GM12878 (cell line): ENCODE measurements around the gene GUCY1B1. TPM values are rescaled to one million over a fixed set of nuclear protein-coding genes. Genes with fewer than 3 reads are reported as not detected.

Source experiments
- ATAC-seq: fragments of 200-7000 bp; cut with Tn5 transposase; 3 replicates; pipeline ENCODE4 v1.9.1; 2020; ENCODE audit warnings: mild to moderate bottlenecking, moderate library complexity
- Bru-seq: library from RNA; stranded (reverse); fragments of 400-500 nt; gene quantifications from one replicate; lab custom pipeline; 2021; lab: Mats Ljungman, UMichigan
- BruChase-seq, 2 experiments: library from RNA; stranded (reverse); fragments of 400-500 nt; gene quantifications; one replicate each; lab custom pipeline; 2021; lab: Mats Ljungman, UMichigan
- BruUV-seq: library from RNA; stranded (reverse); fragments of 400-500 nt; replicated peaks from 2 replicates; lab custom pipeline; 2021; lab: Mats Ljungman, UMichigan
- CTCF ChIA-PET: fragments of 300-600 bp; sonication (Branson Sonifier 250); formaldehyde crosslinking; extraction: SDS; loops from one replicate; lab custom pipeline; 2021; ENCODE audit warnings: inconsistent platforms; lab: Yijun Ruan, JAX
- POLR2A ChIA-PET: fragments of 350-600 bp; formaldehyde crosslinking; extraction: SDS; loops from one replicate; lab custom pipeline; 2021; ENCODE audit warnings: inconsistent platforms; lab: Charles Lee
- RAD21 ChIA-PET: fragments of 300-600 bp; sonication (Branson Sonifier 250); formaldehyde crosslinking; loops from one replicate; lab custom pipeline; 2023; ENCODE audit warnings: antibody characterized with exemption; ENCODE audit not compliant: unreplicated experiment; lab: Charles Lee
- SMC1A ChIA-PET: fragments of 300-600 bp; sonication (Branson Sonifier 250); formaldehyde crosslinking; loops from one replicate; lab custom pipeline; 2023; ENCODE audit not compliant: unreplicated experiment, uncharacterized antibody; lab: Charles Lee
- DNase-seq: peaks from one replicate; pipeline ENCODE4 v3.0.0-alpha.2; 2011; ENCODE audit warnings: low read depth, low spot score
- FAIRE-seq: peaks from 3 replicates; lab custom pipeline; 2011; peaks lifted over from hg19 to GRCh38; lab: Jason Lieb, UNC
- H2AFZ ChIP-seq: 2 replicates; pipeline ENCODE4 v1.6.0; 2011; ENCODE audit warnings: low read depth, low read length, control low read depth; ENCODE audit not compliant: control insufficient read depth
- H3K27ac ChIP-seq: 2 replicates; pipeline ENCODE4 v1.5.1; 2011; ENCODE audit warnings: control low read depth; ENCODE audit not compliant: control insufficient read depth, insufficient read depth
- H3K27me3 ChIP-seq, 2 experiments: replicated peaks in 1 of 2; 2 replicates each; pipeline versions ENCODE4 v1.6.0 to v1.6.1; 2011; ENCODE audit warnings: low read length in 1 of 2; ENCODE audit not compliant: control insufficient read depth in 2 of 2, insufficient read depth in 2 of 2
- H3K36me3 ChIP-seq, 2 experiments: 2 replicates each; pipeline ENCODE4 v1.5.1; 2011; ENCODE audit warnings: low read length in 1 of 2; ENCODE audit not compliant: control insufficient read depth in 2 of 2, insufficient read depth in 2 of 2
- H3K4me1 ChIP-seq: 2 replicates; pipeline ENCODE4 v1.6.1; 2011; ENCODE audit warnings: mild to moderate bottlenecking, low read length, moderate library complexity, mixed read lengths; ENCODE audit not compliant: control insufficient read depth, insufficient read depth
- H3K4me2 ChIP-seq: 2 replicates; pipeline ENCODE4 v1.6.0; 2011; ENCODE audit warnings: control low read depth; ENCODE audit not compliant: control insufficient read depth, insufficient read depth
- H3K4me3 ChIP-seq: fragments of 200-600 bp; sonication (generic); 2 replicates; pipeline ENCODE4 v1.5.1; 2016
- H3K79me2 ChIP-seq: 2 replicates; pipeline ENCODE4 v1.6.0; 2011; ENCODE audit warnings: low read length; ENCODE audit not compliant: control insufficient read depth, insufficient read depth
- H3K9ac ChIP-seq: 2 replicates; pipeline ENCODE4 v1.8.0; 2011; ENCODE audit warnings: low read length, control low read depth, mixed read lengths; ENCODE audit not compliant: control insufficient read depth, insufficient read depth
- H3K9me3 ChIP-seq: replicated peaks from 3 replicates; pipeline ENCODE4 v1.5.1; 2011; ENCODE audit warnings: mild to moderate bottlenecking, low read length; ENCODE audit not compliant: control insufficient read depth, insufficient read depth
- H4K20me1 ChIP-seq: 2 replicates; pipeline ENCODE4 v1.6.0; 2011; ENCODE audit not compliant: control insufficient read depth, insufficient read depth
- ASH2L ChIP-seq: fragments of 300-600, 200-600 bp; sonication (generic); IDR thresholded peaks from 2 replicates; pipeline ENCODE4 v1.6.1; 2017; ENCODE audit warnings: low read depth, mild to moderate bottlenecking, borderline replicate concordance
- CBFB ChIP-seq: IDR thresholded peaks from 2 replicates; pipeline ENCODE4 v1.6.1; 2016; ENCODE audit warnings: antibody characterized with exemption, low read depth
- GABPA ChIP-seq: IDR thresholded peaks from 2 replicates; pipeline ENCODE4 v1.6.1; 2014; ENCODE audit warnings: antibody characterized with exemption, low read depth, mild to moderate bottlenecking, inconsistent platforms
- MXI1 ChIP-seq: fragments of 150-350 bp; IDR thresholded peaks from 2 replicates; pipeline ENCODE4 v1.6.1; 2011; ENCODE audit warnings: low read depth, mild to moderate bottlenecking, inconsistent platforms, low read length, improper control_type of control experiment
- PAX5 ChIP-seq: IDR thresholded peaks from 2 replicates; pipeline ENCODE4 v1.6.1; 2011; ENCODE audit warnings: low read depth, low read length, borderline replicate concordance
- PML ChIP-seq: IDR thresholded peaks from 2 replicates; pipeline ENCODE4 v1.6.1; 2012; ENCODE audit warnings: low read length, inconsistent platforms
- RCOR1 ChIP-seq: conservative IDR thresholded peaks from 2 replicates; pipeline ENCODE4 v1.6.1; 2012; ENCODE audit warnings: low read depth, low read length, improper control_type of control experiment
- SREBF1 ChIP-seq: IDR thresholded peaks from 2 replicates; pipeline ENCODE4 v1.6.1; 2012; ENCODE audit warnings: mild to moderate bottlenecking, low read length
- STAT1 ChIP-seq: fragments of 450-650 bp; conservative IDR thresholded peaks from 2 replicates; pipeline ENCODE4 v1.6.1; 2014; ENCODE audit warnings: antibody characterized with exemption, mild to moderate bottlenecking
- SUZ12 ChIP-seq: fragments of 200-600 bp; sonication (generic); IDR thresholded peaks from one replicate; pipeline ENCODE4 v1.6.1; 2018; ENCODE audit warnings: antibody characterized with exemption, mild to moderate bottlenecking; ENCODE audit not compliant: unreplicated experiment
- TAF1 ChIP-seq: IDR thresholded peaks from 2 replicates; pipeline ENCODE4 v1.6.1; 2011; ENCODE audit warnings: mild to moderate bottlenecking, low read depth, low read length, borderline replicate concordance
- TARDBP ChIP-seq: IDR thresholded peaks from 2 replicates; pipeline ENCODE4 v1.6.1; 2016; ENCODE audit warnings: borderline replicate concordance
- TBL1XR1 ChIP-seq: IDR thresholded peaks from 2 replicates; pipeline ENCODE4 v1.6.1; 2012; ENCODE audit warnings: low read depth, low read length, improper control_type of control experiment
- WGBS: methylation state at CpG from one replicate; pipeline ENCODE4 v1.1.6; 2016; ENCODE audit warnings: low lambda C conversion rate; ENCODE audit not compliant: insufficient replicate concordance, insufficient coverage; ENCODE audit errors: missing lambda C conversion rate; 5-methylcytosine and 5-hydroxymethylcytosine counted together
- in situ Hi-C: fragments of 300-500 bp; cut with MboI; formaldehyde crosslinking; loops from 9 replicates; pipeline ENCODE4 v1.14.3; 2018; ENCODE audit warnings: mixed read lengths
- intact Hi-C: fragments of 100-400 bp; cut with micrococcal nuclease; formaldehyde crosslinking; loops from one replicate; pipeline ENCODE4 v1.14.2; 2022; ENCODE audit not compliant: unreplicated experiment
- long read RNA-seq, 2 experiments: library from polyadenylated mRNA; unstranded; transcript quantifications; one replicate each; pipeline ENCODE4 v2.0.0, GENCODE V29; 2019 to 2020
- polyA minus RNA-seq, 3 experiments: library from RNA; depleted of rRNA, polyadenylated mRNA; stranded (reverse); fragments of >200 nt; gene quantifications; 2 replicates each; pipeline ENCODE4 v1.2.3, GENCODE V29; 2011
- polyA plus RNA-seq, 11 experiments: library from polyadenylated mRNA; depleted of rRNA in 4 of 11; unstranded in 6 of 11; stranded (reverse) in 5 of 11; fragments of >200 nt; fragmentation: Nextera tagmentation in 4 of 11; fragmentation: Illumina TruSeq in 1 of 11; extraction: Ambion mirVana in 4 of 11; extraction: Trizol in 1 of 11; gene quantifications; 1 replicate in 1 of 11; 2 replicates in 10 of 11; pipeline versions ENCODE4 v1.2.1 to v1.2.3, GENCODE V29; 2011 to 2016; ENCODE audit warnings: inconsistent platforms in 2 of 11, missing spikeins in 2 of 11, low read depth in 1 of 11
- total RNA-seq, 4 experiments: library from RNA; depleted of rRNA in 3 of 4; stranded (reverse); fragments of >200 nt in 3 of 4; fragmentation: Illumina TruSeq in 1 of 4; extraction: Trizol in 1 of 4; gene quantifications; 2 replicates each; pipeline versions ENCODE4 v1.2.1 to v1.2.3, GENCODE V29; 2013 to 2021
- TF ChIP-seq, protein P1 (sequence below): fragments of 450-650 bp; IDR thresholded peaks from 2 replicates; pipeline ENCODE4 v1.6.1; 2017; ENCODE audit warnings: antibody characterized with exemption, mild to moderate bottlenecking, moderate library complexity

The GUCY1B1 gene
- total RNA-seq (2013; cell fraction: nucleolus; rRNA removed), result 72.4 and 76.1 TPM in 2 replicates
- total RNA-seq (2014; rRNA removed), result 0.98 and 1.2 TPM in 2 replicates
- 1.5 and 1.7 TPM in 2 replicates for total RNA-seq (2014; rRNA removed; fragmentation: Illumina TruSeq; extraction: Trizol)
- 0.90 and 0.98 TPM in 2 replicates for total RNA-seq (2021)
- polyA plus RNA-seq (2011; ENCODE audit: low read depth), result 0.92 TPM
- 38.5 and 43.9 TPM in 2 replicates for polyA plus RNA-seq (2011; rRNA removed)
- polyA plus RNA-seq (2011; cell fraction: cytosol; rRNA removed), result 20.0 and 24.0 TPM in 2 replicates
- 24.7 and 33.3 TPM in 2 replicates for polyA plus RNA-seq (2011; cell fraction: nucleus; rRNA removed)
- 1.2 and 1.9 TPM in 2 replicates for polyA plus RNA-seq (2012)
- 2.1 and 3.6 TPM in 2 replicates for polyA plus RNA-seq (2014; fragmentation: Illumina TruSeq; extraction: Trizol)
- polyA plus RNA-seq (2014; fragmentation: Nextera tagmentation; extraction: Ambion mirVana), result 1 to 10 TPM in 1 of 2 experiments, under 1 TPM in 1; 0.60 to 1.1 TPM
- polyA plus RNA-seq (2014; rRNA removed), result 0.77 and 1.0 TPM in 2 replicates
- 1 to 10 TPM; 2.1 to 3.0 TPM for polyA plus RNA-seq (2016; fragmentation: Nextera tagmentation; extraction: Ambion mirVana)
- polyA minus RNA-seq (2011; rRNA and poly(A)+ RNA removed), result 31.7 and 50.3 TPM in 2 replicates
- polyA minus RNA-seq (2011; cell fraction: cytosol; rRNA and poly(A)+ RNA removed), result 12.6 and 14.8 TPM in 2 replicates
- polyA minus RNA-seq (2011; cell fraction: nucleus; rRNA and poly(A)+ RNA removed), result 13.0 and 13.1 TPM in 2 replicates
- percentile 64 among the genes with signal in this experiment for Bru-seq, nascent RNA
- percentile 62 among the genes with signal in this experiment for BruChase-seq, experiment 1, labeled RNA remaining after a 6-hour chase
- percentile 59 among the genes with signal in this experiment for BruChase-seq, experiment 2, labeled RNA remaining after a 2-hour chase
- long read RNA-seq, experiment 1, transcript GUCY1B1-201 (14 exons, 3,124 nt), result major isoform, 27 of 43 reads
- long read RNA-seq, experiment 1, transcript GUCY1B1-203 (14 exons, 1,951 nt), result minor isoform, 5 of 43 reads
- long read RNA-seq, experiment 1, partial matches to known transcripts, result 7 of 43 reads
- long read RNA-seq, experiment 1, other reads (novel, unspliced or antisense), result 4 of 43 reads
- long read RNA-seq, experiment 2, transcript GUCY1B1-201 (14 exons, 3,124 nt), result major isoform, 70 of 172 reads
- long read RNA-seq, experiment 2, partial matches to known transcripts, result 88 of 172 reads
- long read RNA-seq, experiment 2, other reads (novel, unspliced or antisense), result 11 of 172 reads

DNA sequence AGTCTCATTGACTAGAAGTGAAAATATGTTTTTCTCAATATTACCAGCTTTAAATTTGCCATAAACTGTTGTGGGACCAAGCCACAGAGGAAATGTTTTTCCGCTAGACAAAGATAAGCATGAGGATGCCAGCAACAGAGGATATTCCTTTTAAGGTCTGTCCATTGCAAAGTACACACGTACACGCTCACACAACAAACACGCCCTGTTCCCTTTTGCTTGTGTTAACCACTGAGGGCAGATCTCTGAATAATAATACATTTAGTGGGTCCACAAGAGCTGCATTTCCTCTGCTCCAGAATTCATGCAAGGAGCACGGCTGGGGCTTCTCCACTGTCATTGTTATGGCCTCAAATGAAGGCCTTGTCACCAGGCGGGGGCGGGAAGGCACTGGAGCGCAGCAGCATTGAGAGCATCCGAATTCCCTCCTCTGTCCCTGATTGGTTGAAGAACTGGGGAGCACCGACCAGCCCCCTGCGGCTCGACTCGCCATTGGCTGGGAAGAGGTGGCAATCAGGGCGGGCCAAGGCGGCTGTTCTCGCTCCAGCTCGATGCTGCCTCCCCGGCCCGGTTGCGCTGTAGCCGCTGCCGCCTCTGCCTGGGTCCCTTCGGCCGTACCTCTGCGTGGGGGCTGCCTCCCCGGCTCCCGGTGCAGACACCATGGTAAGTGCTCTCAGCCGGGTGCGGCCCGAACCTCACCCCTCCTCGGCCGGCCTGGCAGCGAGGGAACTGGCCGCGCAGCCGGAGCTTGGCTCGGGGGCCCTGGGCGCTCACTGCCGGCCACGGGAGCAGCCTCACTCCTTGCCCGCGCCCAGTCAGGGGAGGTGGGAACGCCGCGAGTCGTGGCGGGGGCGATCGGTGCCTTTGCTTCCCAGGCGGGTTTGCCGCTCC, at the start of gene GUCY1B1:
TSS of gene GUCY1B1 (plus strand) at position 541 of the 891 bp plus-strand sequence. CDS start at position 661, 120 bp downstream.
- H3K4me1 ChIP-seq, result no peaks in the 10 kb centered on the region
- ChIA-PET POLR2A (interaction anchor here (0.8 to 3.1 kb wide), 17 partner anchors 8 to 230 kb away, joined by 3 to 18 read pairs (median 4); partner anchors contain the start of gene GUCY1A1), RAD21 (interaction anchor here (0.6 to 3.8 kb wide), 22 partner anchors 10 to 230 kb away, joined by 3 to 55 read pairs (median 6); partner anchors contain the start of gene GUCY1A1), CTCF (interaction anchor here (0.7 to 3.6 kb wide), 19 partner anchors 10 to 315 kb away, joined by 3 to 14 read pairs (median 5); partner anchors contain the start of genes CTSO and GUCY1A1), SMC1A (interaction anchor here (0.7 to 4.2 kb wide), 22 partner anchors 9 to 316 kb away, joined by 3 to 22 read pairs (median 5); partner anchors contain the start of gene GUCY1A1)
- ATAC-seq, result peak; percentile 96
- 0 out of 2 replicates have a peak within 1 kb of the TSS, but pooled peaks have one; percentile 44 for H3K4me3 ChIP-seq
- H3K9me3 ChIP-seq, result no peaks in the 10 kb centered on the region; the same call in 2 of the 3 replicates
- DNase-seq, result peak; percentile 44
- intact Hi-C loops, result loop anchor here (5.0 kb wide), 2 partner anchors 56 to 91 kb away; partner anchors contain the start of gene GUCY1A1
- in situ Hi-C loops, result no loop called here
- no peak within 1 kb of the TSS for H3K27ac ChIP-seq
- WGBS, result 17% methylated on average over 50 of the region's 51 CpGs
- FAIRE-seq, result no peak
- H4K20me1 ChIP-seq, result no peaks in the 10 kb centered on the region
- H3K27me3 ChIP-seq, result peaks cover 0 to 7% of the 10 kb centered on the region in 2 experiments; a peak in 2 of 4 replicates
- H3K36me3 ChIP-seq, result no peaks in the 10 kb centered on the region
- BruUV-seq, result no TSS peak
- no peak within 1 kb of the TSS for H3K9ac ChIP-seq
- no peaks in the 10 kb centered on the region for H3K79me2 ChIP-seq
- H3K4me2 ChIP-seq, result peak within 1 kb of the TSS; percentile 30; the same call in 1 of the 2 replicates
- no peak within 1 kb of the TSS for H2AFZ ChIP-seq
- no peak for TF ChIP-seq GABPA
- TF ChIP-seq SUZ12, result no peak
- TF ChIP-seq STAT1, result no peak
- peak; percentile 81 for TF ChIP-seq PAX5
- TF ChIP-seq TBL1XR1, result no peak
- TF ChIP-seq CBFB, result no peak
- TF ChIP-seq SREBF1, result no peak
- TF ChIP-seq, protein P1, sequence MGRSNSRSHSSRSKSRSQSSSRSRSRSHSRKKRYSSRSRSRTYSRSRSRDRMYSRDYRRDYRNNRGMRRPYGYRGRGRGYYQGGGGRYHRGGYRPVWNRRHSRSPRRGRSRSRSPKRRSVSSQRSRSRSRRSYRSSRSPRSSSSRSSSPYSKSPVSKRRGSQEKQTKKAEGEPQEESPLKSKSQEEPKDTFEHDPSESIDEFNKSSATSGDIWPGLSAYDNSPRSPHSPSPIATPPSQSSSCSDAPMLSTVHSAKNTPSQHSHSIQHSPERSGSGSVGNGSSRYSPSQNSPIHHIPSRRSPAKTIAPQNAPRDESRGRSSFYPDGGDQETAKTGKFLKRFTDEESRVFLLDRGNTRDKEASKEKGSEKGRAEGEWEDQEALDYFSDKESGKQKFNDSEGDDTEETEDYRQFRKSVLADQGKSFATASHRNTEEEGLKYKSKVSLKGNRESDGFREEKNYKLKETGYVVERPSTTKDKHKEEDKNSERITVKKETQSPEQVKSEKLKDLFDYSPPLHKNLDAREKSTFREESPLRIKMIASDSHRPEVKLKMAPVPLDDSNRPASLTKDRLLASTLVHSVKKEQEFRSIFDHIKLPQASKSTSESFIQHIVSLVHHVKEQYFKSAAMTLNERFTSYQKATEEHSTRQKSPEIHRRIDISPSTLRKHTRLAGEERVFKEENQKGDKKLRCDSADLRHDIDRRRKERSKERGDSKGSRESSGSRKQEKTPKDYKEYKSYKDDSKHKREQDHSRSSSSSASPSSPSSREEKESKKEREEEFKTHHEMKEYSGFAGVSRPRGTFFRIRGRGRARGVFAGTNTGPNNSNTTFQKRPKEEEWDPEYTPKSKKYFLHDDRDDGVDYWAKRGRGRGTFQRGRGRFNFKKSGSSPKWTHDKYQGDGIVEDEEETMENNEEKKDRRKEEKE, result no peak
- TF ChIP-seq TARDBP, result no peak
- no peak for TF ChIP-seq PML
- no peak for TF ChIP-seq RCOR1
- TF ChIP-seq ASH2L, result no peak
- no peak for TF ChIP-seq MXI1
- no peak for TF ChIP-seq TAF1
